ENCODE data around the gene DOCK2. TPM values are rescaled to one million over a fixed set of nuclear protein-coding genes. Genes with fewer than 3 reads are reported as not detected.

DOCK2 gene
- total and polyA plus RNA-seq, 2 donors (not counting 1 experiment from before 2014, with no cell fraction given) = 112 to 330 TPM

- Histone ChIP-seq H3K4me2 (replicated peaks; ENCODE audit: low read depth, low read length, poor library complexity, severe bottlenecking) (no peak overlapping the region), H3K27me3 (replicated peaks in 1 of 4; ENCODE audit: control extremely low read depth in 1 of 4, control insufficient read depth in 3 of 4, insufficient read depth in 4 of 4, low read length in 3 of 4) (peaks cover 0 to 2% (median 0%) of the 10 kb centered on the region in 4 experiments), H3K9me3 (ENCODE audit: control extremely low read depth in 1 of 3, control insufficient read depth in 2 of 3, insufficient read depth in 1 of 3, low read length in 2 of 3) (peaks cover 0 to 8% (median 0%) of the 10 kb centered on the region in 3 donors), H3K9ac (ENCODE audit: low read length) (no peak overlapping the region), H4K20me1 (ENCODE audit: control insufficient read depth, insufficient read depth, low read length, poor library complexity, severe bottlenecking) (no peaks in the 10 kb centered on the region), H3K27ac (ENCODE audit: low read length in 2 of 2) (no peak overlapping the region), H2AFZ (ENCODE audit: insufficient read depth, low read depth, low read length, poor library complexity, severe bottlenecking) (no peak overlapping the region), H3K4me3 (ENCODE audit: control extremely low read depth in 1 of 5, extremely low read depth in 1 of 5, insufficient read depth in 1 of 5, low read depth in 2 of 5, low read length in 4 of 5) (no peak overlapping the region), H3K4me1 (ENCODE audit: control insufficient read depth in 2 of 2, insufficient read depth in 2 of 2, low read length in 2 of 2) (no peaks in the 10 kb centered on the region), H3K36me3 (replicated peaks in 1 of 2; ENCODE audit: control extremely low read depth in 1 of 2, control insufficient read depth in 1 of 2, extremely low read depth in 1 of 2, insufficient read depth in 2 of 2, low read length in 1 of 2) (no peaks in the 10 kb centered on the region), H3K79me2 (ENCODE audit: control insufficient read depth, insufficient read depth, low read length) (no peaks in the 10 kb centered on the region)
- no CpG with 5 or more reads among the region's 1 CpG for WGBS (ENCODE audit: insufficient coverage)
- CTCF ChIA-PET = interaction anchor here (1.1 kb wide), 1 partner anchor 326 kb away, joined by 3 read pairs; no protein-coding TSS in a partner anchor
- Mint-ChIP-seq H3K4me3 (no peak overlapping the region), H3K27me3 (peaks cover 10% of the 10 kb centered on the region), H3K9me3 (ENCODE audit: insufficient read depth) (peaks cover 4% of the 10 kb centered on the region), H3K27ac (no peak overlapping the region), H3K4me1 (no peaks in the 10 kb centered on the region)
- ATAC-seq (ENCODE audit: low read depth) = no peak
- POLR2A ChIA-PET = no interaction called here
- DNase-seq = no peak
- intact Hi-C loops (cut with micrococcal nuclease) = no loop called here
- TF ChIP-seq EZH2 (IDR thresholded peaks at IDR 0.05; ENCODE audit: borderline replicate concordance, insufficient read depth, low read depth, low read length, poor library complexity, severe bottlenecking) = no peak
- TF ChIP-seq, protein P1, sequence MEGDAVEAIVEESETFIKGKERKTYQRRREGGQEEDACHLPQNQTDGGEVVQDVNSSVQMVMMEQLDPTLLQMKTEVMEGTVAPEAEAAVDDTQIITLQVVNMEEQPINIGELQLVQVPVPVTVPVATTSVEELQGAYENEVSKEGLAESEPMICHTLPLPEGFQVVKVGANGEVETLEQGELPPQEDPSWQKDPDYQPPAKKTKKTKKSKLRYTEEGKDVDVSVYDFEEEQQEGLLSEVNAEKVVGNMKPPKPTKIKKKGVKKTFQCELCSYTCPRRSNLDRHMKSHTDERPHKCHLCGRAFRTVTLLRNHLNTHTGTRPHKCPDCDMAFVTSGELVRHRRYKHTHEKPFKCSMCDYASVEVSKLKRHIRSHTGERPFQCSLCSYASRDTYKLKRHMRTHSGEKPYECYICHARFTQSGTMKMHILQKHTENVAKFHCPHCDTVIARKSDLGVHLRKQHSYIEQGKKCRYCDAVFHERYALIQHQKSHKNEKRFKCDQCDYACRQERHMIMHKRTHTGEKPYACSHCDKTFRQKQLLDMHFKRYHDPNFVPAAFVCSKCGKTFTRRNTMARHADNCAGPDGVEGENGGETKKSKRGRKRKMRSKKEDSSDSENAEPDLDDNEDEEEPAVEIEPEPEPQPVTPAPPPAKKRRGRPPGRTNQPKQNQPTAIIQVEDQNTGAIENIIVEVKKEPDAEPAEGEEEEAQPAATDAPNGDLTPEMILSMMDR (IDR thresholded peaks at IDR 0.05) = no peak
Observed at GRCh38 chr5:170095646-170096045, 458.6 kb downstream of the DOCK2 start.

- H3K79me2 ChIP-seq (ENCODE audit: control insufficient read depth, insufficient read depth, low read length) = no peaks in the 10 kb centered on the region
- POLR2A ChIA-PET = no interaction called here
- no peak for DNase-seq
- no peak overlapping the region for H3K27ac ChIP-seq (ENCODE audit: low read length in 2 of 2)
- no peak overlapping the region for H3K4me3 ChIP-seq (ENCODE audit: control extremely low read depth in 1 of 5, extremely low read depth in 1 of 5, insufficient read depth in 1 of 5, low read depth in 2 of 5, low read length in 4 of 5)
- TF ChIP-seq, protein P1 (IDR thresholded peaks at IDR 0.05) = no peak
- TF ChIP-seq EZH2 (IDR thresholded peaks at IDR 0.05; ENCODE audit: borderline replicate concordance, insufficient read depth, low read depth, low read length, poor library complexity, severe bottlenecking) = no peak
- CTCF ChIA-PET = interaction anchor here (1.0 kb wide), 1 partner anchor 8 kb away, joined by 3 read pairs; no protein-coding TSS in a partner anchor
- no peak overlapping the region for H2AFZ ChIP-seq (ENCODE audit: insufficient read depth, low read depth, low read length, poor library complexity, severe bottlenecking)
- H3K9me3 ChIP-seq (ENCODE audit: control extremely low read depth in 1 of 3, control insufficient read depth in 2 of 3, insufficient read depth in 1 of 3, low read length in 2 of 3) = peaks cover 0 to 8% (median 0%) of the 10 kb centered on the region in 3 donors
- ATAC-seq (ENCODE audit: low read depth) = no peak
- peaks cover 0 to 2% (median 0%) of the 10 kb centered on the region in 4 experiments for H3K27me3 ChIP-seq (replicated peaks in 1 of 4; ENCODE audit: control extremely low read depth in 1 of 4, control insufficient read depth in 3 of 4, insufficient read depth in 4 of 4, low read length in 3 of 4)
- no peaks in the 10 kb centered on the region for H3K36me3 ChIP-seq (replicated peaks in 1 of 2; ENCODE audit: control extremely low read depth in 1 of 2, control insufficient read depth in 1 of 2, extremely low read depth in 1 of 2, insufficient read depth in 2 of 2, low read length in 1 of 2)
- no peak overlapping the region for H3K9ac ChIP-seq (ENCODE audit: low read length)
- intact Hi-C loops (cut with micrococcal nuclease) = no loop called here
- no peaks in the 10 kb centered on the region for H3K4me1 Mint-ChIP-seq
- WGBS (ENCODE audit: insufficient coverage) = 38% methylated on average over 6 of the region's 9 CpGs
- peaks cover 10% of the 10 kb centered on the region for H3K27me3 Mint-ChIP-seq
- no peaks in the 10 kb centered on the region for H4K20me1 ChIP-seq (ENCODE audit: control insufficient read depth, insufficient read depth, low read length, poor library complexity, severe bottlenecking)
- H3K27ac Mint-ChIP-seq = no peak overlapping the region
- H3K4me2 ChIP-seq (replicated peaks; ENCODE audit: low read depth, low read length, poor library complexity, severe bottlenecking) = no peak overlapping the region
- no peaks in the 10 kb centered on the region for H3K4me1 ChIP-seq (ENCODE audit: control insufficient read depth in 2 of 2, insufficient read depth in 2 of 2, low read length in 2 of 2)
- H3K4me3 Mint-ChIP-seq = no peak overlapping the region
- H3K9me3 Mint-ChIP-seq (ENCODE audit: insufficient read depth) = peaks cover 4% of the 10 kb centered on the region
Observed at GRCh38 chr5:170097934-170098333, 460.9 kb downstream of the DOCK2 start.
